BJ (cell line): ENCODE measurements around the gene HS3ST3A1. TPM values are rescaled to one million over a fixed set of nuclear protein-coding genes. Genes with fewer than 3 reads are reported as not detected.

ENCODE experiments used
- CTCF ChIA-PET: fragments of 350-600 bp; formaldehyde crosslinking; extraction: SDS; loops from one replicate; lab custom pipeline; 2021; ENCODE audit warnings: antibody characterized with exemption, inconsistent platforms; lab: Yijun Ruan, JAX
- POLR2A ChIA-PET: fragments of 300-600 bp; sonication (Branson Sonifier 250); formaldehyde crosslinking; extraction: SDS; loops from one replicate; lab custom pipeline; 2021; ENCODE audit warnings: antibody characterized with exemption; lab: Charles Lee
- DNase-seq: peaks from one replicate; pipeline ENCODE4 v3.0.0-alpha.2; 2011; ENCODE audit warnings: low read depth
- H3K27me3 ChIP-seq: 2 replicates; pipeline ENCODE4 v1.6.0; 2011; ENCODE audit warnings: low read length; ENCODE audit not compliant: control insufficient read depth, insufficient read depth
- H3K36me3 ChIP-seq: 2 replicates; pipeline ENCODE4 v1.5.1; 2011; ENCODE audit warnings: low read length; ENCODE audit not compliant: control insufficient read depth, insufficient read depth
- H3K4me3 ChIP-seq: 2 replicates; pipeline ENCODE4 v1.5.1; 2011; ENCODE audit warnings: low read depth, mild to moderate bottlenecking, control low read depth, low read length
- CTCF ChIP-seq: IDR thresholded peaks from 2 replicates; pipeline ENCODE4 v1.5.1; 2011; ENCODE audit warnings: low read depth, mild to moderate bottlenecking, control low read depth, inconsistent platforms, low read length, moderate library complexity; ENCODE audit not compliant: insufficient read depth
- polyA plus RNA-seq: library from polyadenylated mRNA; depleted of rRNA; stranded (reverse); fragments of >200 nt; gene quantifications from 2 replicates; pipeline ENCODE4 v1.2.3, GENCODE V29; 2011

The HS3ST3A1 gene
- polyA plus RNA-seq, 1 experiment, result 7.5 TPM

- no peak for DNase-seq
- CTCF ChIA-PET, result no interaction called here
- POLR2A ChIA-PET, result no interaction called here
- Histone ChIP-seq H3K36me3 (no peaks in the 10 kb centered on the region), H3K27me3 (no peaks in the 10 kb centered on the region), H3K4me3 (no peak overlapping the region)
- TF ChIP-seq CTCF, result no peak
Observed at GRCh38 chr17:13491916-13492736, 109.6 kb downstream of the HS3ST3A1 start.

DNA sequence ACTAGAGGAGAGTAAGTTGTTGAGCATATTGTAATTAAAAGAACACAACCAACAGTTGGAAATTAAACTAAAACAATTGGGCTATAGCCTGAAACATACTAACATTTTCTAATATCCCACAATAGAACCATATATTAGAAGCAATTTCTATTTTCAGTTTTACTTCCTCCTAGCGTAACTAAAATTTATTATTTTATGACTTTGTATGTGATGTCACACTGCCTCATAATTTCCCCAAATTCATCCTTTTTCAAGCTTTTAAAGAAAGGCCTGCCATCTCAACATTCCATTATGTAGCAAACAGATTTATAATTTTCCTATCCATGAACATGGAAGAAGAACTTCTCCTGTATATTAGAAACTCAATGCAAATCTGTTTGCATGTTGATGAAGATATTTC is 110.2 kb downstream of the HS3ST3A1 start:
- no peaks in the 10 kb centered on the region for H3K27me3 ChIP-seq
- POLR2A ChIA-PET, result no interaction called here
- no peak for DNase-seq
- no peak for TF ChIP-seq CTCF
- H3K4me3 ChIP-seq, result no peak overlapping the region
- no peaks in the 10 kb centered on the region for H3K36me3 ChIP-seq
- CTCF ChIA-PET, result interaction anchor here (0.8 kb wide), 1 partner anchor 16 kb away, joined by 3 read pairs; no protein-coding TSS in a partner anchor

GRCh38 chr17:13490906-13491482 is 110.7 kb downstream of the HS3ST3A1 start:
- Histone ChIP-seq H3K4me3 (no peak overlapping the region), H3K36me3 (no peaks in the 10 kb centered on the region), H3K27me3 (no peaks in the 10 kb centered on the region)
- no peak for DNase-seq
- CTCF ChIA-PET, result interaction anchor here (0.8 to 0.9 kb wide), 2 partner anchors 16 to 520 kb away, joined by 3 read pairs; no protein-coding TSS in a partner anchor
- TF ChIP-seq CTCF, result no peak
- POLR2A ChIA-PET, result no interaction called here

DNA sequence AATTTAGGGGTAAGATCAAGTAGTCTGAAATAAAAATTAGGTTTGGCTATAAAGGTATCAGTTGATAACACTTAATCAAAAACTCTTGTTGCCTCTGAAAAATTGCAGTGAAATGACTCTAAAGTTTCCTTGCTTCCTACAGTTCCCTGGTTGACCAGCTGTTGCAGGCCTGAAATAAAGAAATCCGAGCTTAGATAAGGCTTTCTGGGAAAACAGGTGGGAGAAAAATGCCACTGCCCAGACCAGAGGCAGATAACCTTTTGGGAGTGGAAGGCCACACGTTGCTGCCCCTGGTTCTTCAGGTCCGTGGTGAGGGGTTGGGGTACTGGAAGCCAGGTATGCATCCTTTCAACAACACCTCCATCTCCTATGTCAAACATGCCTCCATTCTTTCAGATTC is 111.3 kb downstream of the HS3ST3A1 start:
- ChIA-PET CTCF (interaction anchor here (0.9 kb wide), 1 partner anchor 521 kb away, joined by 3 read pairs; no protein-coding TSS in a partner anchor), POLR2A (interaction anchor here (0.6 kb wide), 1 partner anchor 80 kb away, joined by 3 read pairs; no protein-coding TSS in a partner anchor)
- no peak for TF ChIP-seq CTCF
- Histone ChIP-seq H3K36me3 (no peaks in the 10 kb centered on the region), H3K27me3 (no peaks in the 10 kb centered on the region), H3K4me3 (no peak overlapping the region)
- DNase-seq, result no peak

GRCh38 chr17:13485327-13485726 is 116.4 kb downstream of the HS3ST3A1 start:
- no peak for TF ChIP-seq CTCF
- DNase-seq, result no peak
- no peak overlapping the region for H3K4me3 ChIP-seq
- ChIA-PET POLR2A (no interaction called here), CTCF (interaction anchor here (0.8 kb wide), 1 partner anchor 11 kb away, joined by 3 read pairs; no protein-coding TSS in a partner anchor)
- no peaks in the 10 kb centered on the region for H3K36me3 ChIP-seq
- H3K27me3 ChIP-seq, result no peaks in the 10 kb centered on the region
